ENCODE measurements around the gene EPB41L5. TPM values are rescaled to one million over a fixed set of nuclear protein-coding genes. Genes with fewer than 3 reads are reported as not detected.

EPB41L5 gene
- total RNA-seq, 1 donor from 2014 or later, result 14.9 TPM

DNA sequence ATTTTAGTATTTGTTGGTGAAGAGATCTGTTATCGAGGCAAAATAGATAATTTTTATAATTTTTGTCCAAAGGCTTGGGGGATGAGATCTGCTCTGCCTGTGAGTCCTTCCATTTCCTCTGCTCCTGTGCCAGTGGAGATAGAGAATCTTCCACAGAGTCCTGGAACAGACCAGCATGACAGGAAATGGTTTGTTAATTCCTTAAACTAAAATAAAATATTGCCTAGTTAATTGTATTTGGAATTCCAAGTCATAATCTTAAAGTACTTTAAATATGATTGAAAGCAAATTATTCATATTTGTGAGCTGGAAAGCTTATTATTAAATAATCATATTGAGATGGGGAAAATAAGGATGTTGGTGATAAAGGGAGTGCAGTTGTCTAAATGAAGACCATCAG is 87.8 kb downstream of the EPB41L5 start:
- Mint-ChIP-seq H3K9me3 (ENCODE audit: unreplicated experiment) (no peaks in the 10 kb centered on the region), H3K36me3 (ENCODE audit: unreplicated experiment) (peaks cover 18% of the 10 kb centered on the region), H3K4me1 (ENCODE audit: unreplicated experiment) (peaks cover 10% of the 10 kb centered on the region), H3K27me3 (ENCODE audit: unreplicated experiment) (no peaks in the 10 kb centered on the region), H3K4me3 (ENCODE audit: unreplicated experiment) (no peak overlapping the region), H3K27ac (ENCODE audit: unreplicated experiment) (no peak overlapping the region)
- no peak for TF ChIP-seq CTCF (IDR thresholded peaks at IDR 0.05)
- DNase-seq (ENCODE audit: extremely low spot score, unreplicated experiment), result no peak

DNA sequence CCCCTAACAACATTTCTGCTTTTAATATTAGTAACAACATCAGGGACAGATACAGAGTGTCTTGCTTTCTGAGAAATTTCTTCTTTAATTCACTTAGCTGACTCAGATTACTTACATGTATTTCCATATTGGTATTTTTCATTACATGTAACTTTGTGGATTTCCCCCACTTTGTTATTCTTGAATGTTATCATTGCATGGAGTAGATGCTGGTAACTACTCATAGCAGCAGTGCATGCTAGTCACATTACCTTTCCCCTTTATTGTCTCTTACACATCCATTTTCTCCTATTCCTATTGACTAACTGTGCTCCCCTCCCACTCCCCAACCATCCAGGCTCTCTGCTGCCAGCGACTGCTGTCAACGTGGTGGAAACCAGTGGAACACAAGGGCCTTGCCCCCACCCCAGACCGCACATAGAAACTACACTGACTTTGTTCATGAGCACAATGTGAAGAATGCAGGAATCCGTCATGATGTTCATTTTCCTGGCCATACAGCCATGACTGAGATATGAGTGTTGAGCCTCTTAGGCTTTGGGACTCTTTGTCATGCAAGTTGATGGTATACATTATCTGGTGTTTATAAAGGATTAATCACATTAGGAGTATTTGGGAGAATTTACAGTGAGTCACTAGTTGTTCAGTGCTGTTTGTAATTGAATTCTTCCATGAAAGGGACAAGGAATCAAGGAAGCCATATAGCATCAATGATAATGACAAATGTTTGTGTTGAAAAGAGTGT is 91.0 kb downstream of the EPB41L5 start:
- no peak for DNase-seq (ENCODE audit: extremely low spot score, unreplicated experiment)
- H3K27ac Mint-ChIP-seq (ENCODE audit: unreplicated experiment), result no peak overlapping the region
- peaks cover 30% of the 10 kb centered on the region for H3K4me1 Mint-ChIP-seq (ENCODE audit: unreplicated experiment)
- no peaks in the 10 kb centered on the region for H3K9me3 Mint-ChIP-seq (ENCODE audit: unreplicated experiment)
- H3K36me3 Mint-ChIP-seq (ENCODE audit: unreplicated experiment), result peaks cover 21% of the 10 kb centered on the region
- no peak for TF ChIP-seq CTCF (IDR thresholded peaks at IDR 0.05)
- no peaks in the 10 kb centered on the region for H3K27me3 Mint-ChIP-seq (ENCODE audit: unreplicated experiment)
- no peak overlapping the region for H3K4me3 Mint-ChIP-seq (ENCODE audit: unreplicated experiment)

DNA sequence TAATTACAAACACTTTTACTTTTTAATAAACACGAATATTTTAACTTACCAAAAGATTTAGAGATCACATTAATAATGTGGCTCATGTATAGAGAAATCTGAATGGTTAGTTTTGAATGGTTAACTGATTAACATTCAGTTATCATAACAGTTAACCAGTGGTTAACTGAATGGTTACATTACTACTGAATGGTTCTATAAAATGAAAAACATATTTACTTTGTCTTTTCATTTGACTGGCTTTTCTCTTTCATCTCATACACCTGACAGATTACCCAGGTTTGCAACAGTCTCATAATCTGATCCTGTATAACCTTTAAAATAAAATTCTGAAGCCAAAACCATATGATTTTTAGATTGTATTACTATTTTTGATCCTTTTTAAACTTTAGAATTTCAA is 91.9 kb downstream of the EPB41L5 start:
- no peaks in the 10 kb centered on the region for H3K27me3 Mint-ChIP-seq (ENCODE audit: unreplicated experiment)
- H3K27ac Mint-ChIP-seq (ENCODE audit: unreplicated experiment), result no peak overlapping the region
- peaks cover 39% of the 10 kb centered on the region for H3K4me1 Mint-ChIP-seq (ENCODE audit: unreplicated experiment)
- peaks cover 19% of the 10 kb centered on the region for H3K36me3 Mint-ChIP-seq (ENCODE audit: unreplicated experiment)
- no peak for DNase-seq (ENCODE audit: extremely low spot score, unreplicated experiment)
- TF ChIP-seq CTCF (IDR thresholded peaks at IDR 0.05), result no peak
- no peak overlapping the region for H3K4me3 Mint-ChIP-seq (ENCODE audit: unreplicated experiment)
- no peaks in the 10 kb centered on the region for H3K9me3 Mint-ChIP-seq (ENCODE audit: unreplicated experiment)

DNA sequence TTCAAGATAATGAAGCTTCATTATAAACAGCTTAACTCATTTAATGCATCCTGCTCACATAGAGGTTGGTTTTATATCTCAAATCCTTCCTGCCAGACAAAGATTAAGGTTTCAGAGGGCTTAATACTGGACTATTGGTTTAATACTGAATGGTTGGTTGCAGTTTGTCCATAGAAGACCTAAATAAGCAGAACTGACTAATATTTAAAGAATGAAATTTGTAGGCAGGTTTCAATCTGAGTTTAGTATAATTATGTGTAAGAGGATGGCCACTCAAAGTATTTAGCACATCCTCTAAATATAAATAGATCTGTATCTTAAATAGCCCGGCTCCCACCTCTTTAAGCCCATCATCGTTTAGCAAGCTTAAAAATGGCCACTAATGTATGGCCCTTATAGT is 92.5 kb downstream of the EPB41L5 start:
- H3K27ac Mint-ChIP-seq (ENCODE audit: unreplicated experiment), result no peak overlapping the region

More for the DNA sequence above, 92.5 kb downstream of the EPB41L5 start:
- Mint-ChIP-seq H3K9me3 (ENCODE audit: unreplicated experiment) (no peaks in the 10 kb centered on the region), H3K4me3 (ENCODE audit: unreplicated experiment) (no peak overlapping the region), H3K4me1 (ENCODE audit: unreplicated experiment) (peaks cover 43% of the 10 kb centered on the region), H3K27me3 (ENCODE audit: unreplicated experiment) (no peaks in the 10 kb centered on the region), H3K36me3 (ENCODE audit: unreplicated experiment) (peaks cover 18% of the 10 kb centered on the region)
- TF ChIP-seq CTCF (IDR thresholded peaks at IDR 0.05), result no peak
- DNase-seq (ENCODE audit: extremely low spot score, unreplicated experiment), result no peak
